ENCODE measurements around the gene DSCAM. TPM values are rescaled to one million over a fixed set of nuclear protein-coding genes. Genes with fewer than 3 reads are reported as not detected.

Gene DSCAM
- total RNA-seq, 2 experiments from 2014 or later = not detected

DNA sequence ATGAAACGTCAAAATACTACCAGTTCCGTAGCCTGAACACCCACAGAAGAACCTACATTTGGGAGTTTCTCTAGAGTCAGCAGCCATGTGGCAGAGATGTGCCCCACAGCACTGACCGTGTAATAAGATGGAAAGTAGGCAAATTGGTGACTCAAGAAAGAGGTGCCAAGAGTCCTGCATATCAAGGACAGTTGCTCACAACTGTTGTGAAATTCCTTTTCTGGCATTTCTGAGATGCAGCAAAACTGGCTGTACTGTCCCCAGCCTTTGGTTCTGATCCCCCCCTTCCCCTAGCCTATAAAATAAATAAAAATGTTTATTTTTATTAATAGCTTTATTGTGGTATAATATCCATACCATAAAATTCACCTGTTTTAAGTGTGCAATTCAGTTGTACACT, 655.8 kb downstream of the DSCAM start:
- intact Hi-C loops (cut with DNase I, micrococcal nuclease) = no loop called here
- Mint-ChIP-seq H3K27me3 (no peaks in the 10 kb centered on the region), H3K9me3 (peaks cover 2% of the 10 kb centered on the region), H3K27ac (no peak overlapping the region), H3K4me3 (no peak overlapping the region), H3K36me3 (ENCODE audit: low read depth) (no peaks in the 10 kb centered on the region), H3K4me1 (ENCODE audit: low read depth) (no peaks in the 10 kb centered on the region)
- Histone ChIP-seq H3K36me3 (ENCODE audit: insufficient read depth, low read length) (no peaks in the 10 kb centered on the region), H3K27me3 (ENCODE audit: control insufficient read depth in 1 of 2, insufficient read depth in 2 of 2, low read length in 2 of 2) (no peaks in the 10 kb centered on the region), H3K9me3 (ENCODE audit: control insufficient read depth in 1 of 2, insufficient read depth in 1 of 2, low read length in 2 of 2) (peaks cover 0 to 15% of the 10 kb centered on the region in 2 experiments), H3K27ac (ENCODE audit: low read depth in 1 of 2, low read length in 2 of 2) (no peak overlapping the region), H3K4me3 (ENCODE audit: low read length) (no peak overlapping the region), H3K4me1 (ENCODE audit: insufficient read depth, low read length) (no peaks in the 10 kb centered on the region)
- DNase-seq = no peak
- no peak for ATAC-seq (ENCODE audit: poor library complexity)
- CTCF ChIA-PET = interaction anchor here (0.5 kb wide), 1 partner anchor 12 kb away, joined by 3 read pairs; no protein-coding TSS in a partner anchor
- POLR2A ChIA-PET = no interaction called here
- TF ChIP-seq, protein P1, sequence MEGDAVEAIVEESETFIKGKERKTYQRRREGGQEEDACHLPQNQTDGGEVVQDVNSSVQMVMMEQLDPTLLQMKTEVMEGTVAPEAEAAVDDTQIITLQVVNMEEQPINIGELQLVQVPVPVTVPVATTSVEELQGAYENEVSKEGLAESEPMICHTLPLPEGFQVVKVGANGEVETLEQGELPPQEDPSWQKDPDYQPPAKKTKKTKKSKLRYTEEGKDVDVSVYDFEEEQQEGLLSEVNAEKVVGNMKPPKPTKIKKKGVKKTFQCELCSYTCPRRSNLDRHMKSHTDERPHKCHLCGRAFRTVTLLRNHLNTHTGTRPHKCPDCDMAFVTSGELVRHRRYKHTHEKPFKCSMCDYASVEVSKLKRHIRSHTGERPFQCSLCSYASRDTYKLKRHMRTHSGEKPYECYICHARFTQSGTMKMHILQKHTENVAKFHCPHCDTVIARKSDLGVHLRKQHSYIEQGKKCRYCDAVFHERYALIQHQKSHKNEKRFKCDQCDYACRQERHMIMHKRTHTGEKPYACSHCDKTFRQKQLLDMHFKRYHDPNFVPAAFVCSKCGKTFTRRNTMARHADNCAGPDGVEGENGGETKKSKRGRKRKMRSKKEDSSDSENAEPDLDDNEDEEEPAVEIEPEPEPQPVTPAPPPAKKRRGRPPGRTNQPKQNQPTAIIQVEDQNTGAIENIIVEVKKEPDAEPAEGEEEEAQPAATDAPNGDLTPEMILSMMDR (IDR thresholded peaks at IDR 0.05) = no peak

DNA sequence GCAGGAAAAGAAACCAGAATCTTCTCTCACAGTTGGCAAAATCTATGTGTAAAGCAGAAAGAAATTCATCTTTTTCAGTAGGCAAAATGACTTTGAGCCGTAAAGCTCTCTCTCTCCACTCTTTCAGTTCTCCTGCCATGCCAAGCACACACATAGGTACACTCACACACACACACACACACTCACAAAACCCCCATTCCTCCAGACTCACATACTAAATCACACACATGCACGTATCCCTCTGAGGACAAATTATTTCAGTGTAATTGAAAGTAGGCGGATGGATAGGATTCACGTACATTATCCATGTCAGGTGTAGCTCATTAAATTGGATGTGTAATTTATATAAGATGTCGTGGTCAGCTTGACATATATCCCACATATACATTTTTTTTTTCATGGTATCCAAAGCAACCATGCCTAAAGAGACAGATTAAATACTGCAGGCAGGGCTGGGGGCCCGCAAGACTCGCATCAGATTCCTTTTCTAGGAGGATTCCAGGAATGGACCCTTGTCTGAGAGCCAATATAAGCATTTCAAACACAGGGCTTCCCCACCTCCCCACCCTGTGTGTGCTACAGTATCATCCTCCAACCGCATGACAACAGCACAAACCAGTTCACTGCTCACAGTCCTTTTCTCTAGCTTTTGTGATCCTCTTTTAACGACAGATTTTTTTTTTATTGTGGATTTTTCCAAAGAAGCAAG, 658.9 kb downstream of the DSCAM start:
- intact Hi-C loops (cut with DNase I, micrococcal nuclease) = no loop called here
- ATAC-seq (ENCODE audit: poor library complexity) = no peak
- no peaks in the 10 kb centered on the region for H3K27me3 Mint-ChIP-seq
- H3K36me3 ChIP-seq (ENCODE audit: insufficient read depth, low read length) = no peaks in the 10 kb centered on the region
- no peak overlapping the region for H3K4me3 ChIP-seq (ENCODE audit: low read length)
- ChIA-PET POLR2A (no interaction called here), CTCF (no interaction called here)
- no peaks in the 10 kb centered on the region for H3K4me1 ChIP-seq (ENCODE audit: insufficient read depth, low read length)
- no peaks in the 10 kb centered on the region for H3K4me1 Mint-ChIP-seq (ENCODE audit: low read depth)
- no peaks in the 10 kb centered on the region for H3K36me3 Mint-ChIP-seq (ENCODE audit: low read depth)
- no peak overlapping the region for H3K27ac ChIP-seq (ENCODE audit: low read depth in 1 of 2, low read length in 2 of 2)
- DNase-seq = no peak
- TF ChIP-seq, protein P1 (IDR thresholded peaks at IDR 0.05) = no peak
- H3K9me3 ChIP-seq (ENCODE audit: control insufficient read depth in 1 of 2, insufficient read depth in 1 of 2, low read length in 2 of 2) = peaks cover 0 to 24% of the 10 kb centered on the region in 2 experiments
- H3K4me3 Mint-ChIP-seq = no peak overlapping the region
- no peaks in the 10 kb centered on the region for H3K27me3 ChIP-seq (ENCODE audit: control insufficient read depth in 1 of 2, insufficient read depth in 2 of 2, low read length in 2 of 2)
- peaks cover 8% of the 10 kb centered on the region for H3K9me3 Mint-ChIP-seq
- H3K27ac Mint-ChIP-seq = no peak overlapping the region

DNA sequence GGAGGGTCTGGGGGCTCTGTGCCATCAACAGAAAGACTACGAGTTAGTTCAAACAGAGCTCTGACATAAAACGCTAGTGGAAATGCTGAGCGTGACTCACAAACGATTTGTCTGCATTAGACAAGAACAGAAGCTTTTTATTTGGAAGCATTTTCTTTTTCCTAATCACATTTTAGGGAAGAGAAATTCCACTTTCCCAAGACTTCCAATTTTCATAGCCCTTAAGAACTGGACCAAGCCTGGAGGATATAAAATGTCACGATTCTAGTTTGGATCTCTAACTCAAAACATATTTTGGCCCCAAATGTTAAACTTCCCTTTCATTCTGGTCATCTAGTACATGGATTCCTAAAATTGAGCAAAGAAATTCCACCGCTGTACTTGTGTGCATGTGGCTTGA, 659.7 kb downstream of the DSCAM start:
- TF ChIP-seq, protein P1 (IDR thresholded peaks at IDR 0.05) = no peak
- POLR2A ChIA-PET = no interaction called here
- DNase-seq (no peak), ATAC-seq (ENCODE audit: poor library complexity) (no peak)
- H3K4me1 ChIP-seq (ENCODE audit: insufficient read depth, low read length) = no peaks in the 10 kb centered on the region
- H3K27me3 ChIP-seq (ENCODE audit: control insufficient read depth in 1 of 2, insufficient read depth in 2 of 2, low read length in 2 of 2) = no peaks in the 10 kb centered on the region
- no peak overlapping the region for H3K27ac Mint-ChIP-seq
- no peaks in the 10 kb centered on the region for H3K4me1 Mint-ChIP-seq (ENCODE audit: low read depth)
- CTCF ChIA-PET = no interaction called here
- no peak overlapping the region for H3K27ac ChIP-seq (ENCODE audit: low read depth in 1 of 2, low read length in 2 of 2)
- intact Hi-C loops (cut with DNase I, micrococcal nuclease) = no loop called here
- H3K9me3 Mint-ChIP-seq = peaks cover 8% of the 10 kb centered on the region
- H3K36me3 Mint-ChIP-seq (ENCODE audit: low read depth) = no peaks in the 10 kb centered on the region
- no peaks in the 10 kb centered on the region for H3K36me3 ChIP-seq (ENCODE audit: insufficient read depth, low read length)
- no peaks in the 10 kb centered on the region for H3K27me3 Mint-ChIP-seq
- peaks cover 0 to 33% of the 10 kb centered on the region in 2 experiments for H3K9me3 ChIP-seq (ENCODE audit: control insufficient read depth in 1 of 2, insufficient read depth in 1 of 2, low read length in 2 of 2)
- no peak overlapping the region for H3K4me3 ChIP-seq (ENCODE audit: low read length)
- no peak overlapping the region for H3K4me3 Mint-ChIP-seq
